ENCODE results near the gene TEX22. TPM values are rescaled to one million over a fixed set of nuclear protein-coding genes. Genes with fewer than 3 reads are reported as not detected.

Gene TEX22
- total RNA-seq, 4 donors from 2014 or later: 1.1 to 3.8 TPM; not detected in 2

DNA sequence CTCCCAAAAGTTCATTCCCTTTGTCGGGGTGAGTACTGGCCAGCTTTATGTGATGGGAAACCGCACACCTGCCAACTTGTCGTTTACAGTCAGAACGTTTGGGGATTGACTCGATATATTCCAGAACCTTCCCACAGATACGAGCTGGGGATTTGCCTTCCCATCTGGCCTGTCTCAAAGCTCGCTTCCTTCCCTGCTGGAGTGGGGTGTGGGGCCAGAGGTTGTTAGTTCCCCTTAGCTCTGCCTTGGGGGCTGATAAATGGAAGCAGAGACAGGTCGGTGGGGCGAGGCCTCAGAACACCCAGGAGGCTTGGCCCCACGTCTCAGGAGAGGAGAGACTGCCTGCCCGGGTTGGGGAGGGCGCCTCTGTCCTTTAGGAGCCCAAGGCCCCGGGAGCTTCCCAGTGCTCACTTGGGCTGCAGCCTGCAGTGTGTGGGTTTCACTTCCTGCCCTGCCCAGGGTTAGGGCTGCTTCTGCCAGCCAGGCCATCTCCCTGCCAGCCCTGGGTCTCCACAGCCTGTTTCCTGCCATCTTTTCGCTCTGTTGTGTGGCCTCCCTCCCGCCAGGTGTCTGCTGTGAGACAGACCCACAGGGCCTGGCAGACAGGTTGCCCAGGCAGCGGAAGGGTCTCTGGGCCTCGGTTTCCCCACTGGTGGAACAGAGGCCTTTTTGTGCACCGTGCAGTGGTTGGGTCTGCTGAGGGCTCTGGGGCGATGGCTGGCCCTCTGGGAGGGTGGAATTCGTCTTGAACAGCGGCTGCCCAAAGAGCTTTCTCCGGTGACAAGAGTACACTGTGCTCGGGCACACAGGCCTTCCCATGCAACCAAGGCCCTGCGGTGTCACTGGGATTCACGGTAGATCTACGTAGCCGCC, 8.1 kb upstream of the TEX22 start:
- TF ChIP-seq CTCF (IDR thresholded peaks at IDR 0.05): no peak
- no peak for TF ChIP-seq POLR2A (IDR thresholded peaks at IDR 0.05)
- intact Hi-C loops (cut with DNase I; ENCODE audit: low total_unique reads): no loop called here
- no peak for DNase-seq

GRCh38 chr14:105390849-105391500, 7.4 kb upstream of the TEX22 start:
- intact Hi-C loops (cut with DNase I; ENCODE audit: low total_unique reads): no loop called here
- Histone ChIP-seq H3K27ac (no peak overlapping the region), H3K36me3 (no peaks in the 10 kb centered on the region), H3K27me3 (no peaks in the 10 kb centered on the region), H3K9me3 (no peaks in the 10 kb centered on the region), H3K4me3 (no peak overlapping the region), H3K4me1 (no peaks in the 10 kb centered on the region)
- no peak for TF ChIP-seq CTCF (IDR thresholded peaks at IDR 0.05)
- no peak for TF ChIP-seq POLR2A (IDR thresholded peaks at IDR 0.05)
- DNase-seq: no peak

More for the DNA sequence above, 8.1 kb upstream of the TEX22 start:
- H3K9me3 ChIP-seq: no peaks in the 10 kb centered on the region
- H3K4me3 ChIP-seq: no peak overlapping the region
- no peaks in the 10 kb centered on the region for H3K36me3 ChIP-seq
- H3K4me1 ChIP-seq: no peaks in the 10 kb centered on the region
- H3K27ac ChIP-seq: no peak overlapping the region
- no peaks in the 10 kb centered on the region for H3K27me3 ChIP-seq

GRCh38 chr14:105391541-105391940, 6.8 kb upstream of the TEX22 start:
- Histone ChIP-seq H3K27me3 (no peaks in the 10 kb centered on the region), H3K27ac (no peak overlapping the region), H3K4me1 (no peaks in the 10 kb centered on the region), H3K4me3 (no peak overlapping the region), H3K9me3 (no peaks in the 10 kb centered on the region), H3K36me3 (no peaks in the 10 kb centered on the region)
- TF ChIP-seq CTCF (IDR thresholded peaks at IDR 0.05): no peak
- TF ChIP-seq POLR2A (IDR thresholded peaks at IDR 0.05): no peak
- DNase-seq: no peak
- intact Hi-C loops (cut with DNase I; ENCODE audit: low total_unique reads): no loop called here

DNA sequence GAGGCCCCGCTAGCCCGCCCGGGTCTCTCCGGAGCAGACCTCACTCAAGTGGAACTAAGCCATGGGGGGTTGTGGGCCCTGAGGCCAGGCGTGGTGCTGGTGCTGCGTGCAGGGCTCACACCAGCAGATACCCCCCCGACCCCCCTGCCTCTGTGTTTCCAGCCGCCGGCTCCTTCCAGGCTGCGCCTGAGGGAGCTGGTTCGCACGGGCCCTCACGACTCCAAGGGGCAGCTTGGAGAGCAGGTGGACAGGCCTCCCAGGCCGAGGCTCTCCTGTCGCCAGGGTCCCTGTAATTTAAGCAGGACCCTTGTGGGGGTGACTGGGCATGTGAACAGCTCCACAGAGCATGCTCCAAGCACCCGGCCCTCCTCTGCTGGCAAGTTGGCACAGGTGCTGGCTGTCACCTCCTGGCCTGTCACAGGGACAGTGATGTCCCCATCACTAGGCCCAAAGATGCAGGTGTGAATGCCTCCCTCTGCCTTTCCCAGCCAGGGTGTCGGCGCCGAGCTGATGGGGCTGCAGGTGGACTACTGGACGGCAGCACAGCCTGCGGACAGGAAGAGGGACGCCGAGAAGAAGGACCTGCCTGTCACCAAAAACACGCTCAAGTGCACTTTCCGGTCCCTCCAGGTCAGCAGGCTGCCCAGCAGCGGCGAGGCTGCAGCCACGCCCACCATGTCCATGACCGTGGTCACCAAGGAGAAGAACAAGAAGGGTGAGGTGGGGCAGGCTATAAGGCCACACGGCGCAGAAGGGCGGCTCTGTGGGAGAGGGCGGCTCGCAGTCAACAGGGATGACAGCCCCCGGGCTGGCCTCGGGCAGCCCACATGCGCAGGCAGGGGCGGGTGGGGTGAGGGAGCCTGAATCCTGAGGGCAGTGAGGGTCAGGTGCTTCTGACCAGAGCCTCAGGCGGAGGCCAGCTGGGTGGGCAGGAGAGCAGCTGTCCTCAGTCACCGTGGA, 5.9 kb upstream of the TEX22 start:
- no peaks in the 10 kb centered on the region for H3K27me3 ChIP-seq
- no peak overlapping the region for H3K4me3 ChIP-seq
- H3K9me3 ChIP-seq: no peaks in the 10 kb centered on the region
- H3K27ac ChIP-seq: no peak overlapping the region
- TF ChIP-seq CTCF (IDR thresholded peaks at IDR 0.05) (no peak), POLR2A (IDR thresholded peaks at IDR 0.05) (no peak)
- peaks cover 0 to under 1% of the 10 kb centered on the region in 2 donors for H3K4me1 ChIP-seq
- no peaks in the 10 kb centered on the region for H3K36me3 ChIP-seq
- intact Hi-C loops (cut with DNase I; ENCODE audit: low total_unique reads): no loop called here
- no peak for DNase-seq
